ENCODE results near the gene CXCL13. TPM values are rescaled to one million over a fixed set of nuclear protein-coding genes. Genes with fewer than 3 reads are reported as not detected.

The CXCL13 gene
- polyA plus RNA-seq, 1 of the 3 experiments (the other 2 are of a cell fraction), result not detected

DNA sequence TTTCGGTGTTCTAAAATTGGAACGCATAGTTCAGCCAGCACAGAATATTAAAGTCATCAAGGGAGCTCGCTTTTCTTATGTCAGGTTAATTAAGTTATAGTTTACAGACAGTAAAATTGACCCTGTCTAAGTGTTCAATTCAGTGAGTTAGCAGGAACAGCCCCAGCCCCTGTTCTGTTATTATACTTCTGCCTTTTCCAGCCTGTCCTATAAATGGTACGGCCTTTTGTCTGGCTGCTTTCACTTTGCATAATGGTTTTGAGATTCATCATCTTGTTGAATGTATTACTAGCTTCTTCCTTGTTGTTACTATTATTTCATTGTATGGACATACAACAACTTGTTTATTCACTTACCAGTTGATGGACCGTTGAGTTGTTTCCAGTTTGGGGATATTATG, 9.5 kb downstream of the CXCL13 start:
- Histone ChIP-seq H3F3A (replicated peaks; ENCODE audit: insufficient read depth) (no peaks in the 10 kb centered on the region), H3K36me3 (replicated peaks in 1 of 2; ENCODE audit: control insufficient read depth in 1 of 2, insufficient read depth in 2 of 2, low read length in 1 of 2) (no peaks in the 10 kb centered on the region), H2AFZ (ENCODE audit: low read depth) (no peak overlapping the region), H3K79me2 (ENCODE audit: insufficient read depth) (no peaks in the 10 kb centered on the region), H3K27me3 (ENCODE audit: insufficient read depth) (peaks cover 30% of the 10 kb centered on the region), H3K4me1 (ENCODE audit: control insufficient read depth in 1 of 2, insufficient read depth in 2 of 2, low read depth in 1 of 2, low read length in 1 of 2) (no peaks in the 10 kb centered on the region), H4K20me1 (ENCODE audit: insufficient read depth) (no peaks in the 10 kb centered on the region), H3K4me3 (ENCODE audit: low read depth in 2 of 2, low read length in 1 of 2) (no peak overlapping the region), H3K9ac (no peak overlapping the region), H3K9me3 (no peaks in the 10 kb centered on the region), H3K9me2 (no peaks in the 10 kb centered on the region), H3K27ac (ENCODE audit: low read depth in 2 of 2, low read length in 1 of 2) (no peak overlapping the region), H3K4me2 (no peak overlapping the region)
- TF ChIP-seq YY1 (IDR thresholded peaks at IDR 0.05; ENCODE audit: low read depth), result no peak
- TF ChIP-seq ELF1 (IDR thresholded peaks at IDR 0.05), result no peak
- TF ChIP-seq, protein P1, sequence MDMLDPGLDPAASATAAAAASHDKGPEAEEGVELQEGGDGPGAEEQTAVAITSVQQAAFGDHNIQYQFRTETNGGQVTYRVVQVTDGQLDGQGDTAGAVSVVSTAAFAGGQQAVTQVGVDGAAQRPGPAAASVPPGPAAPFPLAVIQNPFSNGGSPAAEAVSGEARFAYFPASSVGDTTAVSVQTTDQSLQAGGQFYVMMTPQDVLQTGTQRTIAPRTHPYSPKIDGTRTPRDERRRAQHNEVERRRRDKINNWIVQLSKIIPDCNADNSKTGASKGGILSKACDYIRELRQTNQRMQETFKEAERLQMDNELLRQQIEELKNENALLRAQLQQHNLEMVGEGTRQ (IDR thresholded peaks at IDR 0.05; ENCODE audit: borderline replicate concordance, low read depth, low read length), result no peak
- no peak for TF ChIP-seq SIN3A (IDR thresholded peaks at IDR 0.05; ENCODE audit: borderline replicate concordance, low read depth, low read length)
- TF ChIP-seq, protein P2, sequence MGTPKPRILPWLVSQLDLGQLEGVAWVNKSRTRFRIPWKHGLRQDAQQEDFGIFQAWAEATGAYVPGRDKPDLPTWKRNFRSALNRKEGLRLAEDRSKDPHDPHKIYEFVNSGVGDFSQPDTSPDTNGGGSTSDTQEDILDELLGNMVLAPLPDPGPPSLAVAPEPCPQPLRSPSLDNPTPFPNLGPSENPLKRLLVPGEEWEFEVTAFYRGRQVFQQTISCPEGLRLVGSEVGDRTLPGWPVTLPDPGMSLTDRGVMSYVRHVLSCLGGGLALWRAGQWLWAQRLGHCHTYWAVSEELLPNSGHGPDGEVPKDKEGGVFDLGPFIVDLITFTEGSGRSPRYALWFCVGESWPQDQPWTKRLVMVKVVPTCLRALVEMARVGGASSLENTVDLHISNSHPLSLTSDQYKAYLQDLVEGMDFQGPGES (IDR thresholded peaks at IDR 0.05; ENCODE audit: low read depth, low read length), result no peak
- TF ChIP-seq, protein P3, sequence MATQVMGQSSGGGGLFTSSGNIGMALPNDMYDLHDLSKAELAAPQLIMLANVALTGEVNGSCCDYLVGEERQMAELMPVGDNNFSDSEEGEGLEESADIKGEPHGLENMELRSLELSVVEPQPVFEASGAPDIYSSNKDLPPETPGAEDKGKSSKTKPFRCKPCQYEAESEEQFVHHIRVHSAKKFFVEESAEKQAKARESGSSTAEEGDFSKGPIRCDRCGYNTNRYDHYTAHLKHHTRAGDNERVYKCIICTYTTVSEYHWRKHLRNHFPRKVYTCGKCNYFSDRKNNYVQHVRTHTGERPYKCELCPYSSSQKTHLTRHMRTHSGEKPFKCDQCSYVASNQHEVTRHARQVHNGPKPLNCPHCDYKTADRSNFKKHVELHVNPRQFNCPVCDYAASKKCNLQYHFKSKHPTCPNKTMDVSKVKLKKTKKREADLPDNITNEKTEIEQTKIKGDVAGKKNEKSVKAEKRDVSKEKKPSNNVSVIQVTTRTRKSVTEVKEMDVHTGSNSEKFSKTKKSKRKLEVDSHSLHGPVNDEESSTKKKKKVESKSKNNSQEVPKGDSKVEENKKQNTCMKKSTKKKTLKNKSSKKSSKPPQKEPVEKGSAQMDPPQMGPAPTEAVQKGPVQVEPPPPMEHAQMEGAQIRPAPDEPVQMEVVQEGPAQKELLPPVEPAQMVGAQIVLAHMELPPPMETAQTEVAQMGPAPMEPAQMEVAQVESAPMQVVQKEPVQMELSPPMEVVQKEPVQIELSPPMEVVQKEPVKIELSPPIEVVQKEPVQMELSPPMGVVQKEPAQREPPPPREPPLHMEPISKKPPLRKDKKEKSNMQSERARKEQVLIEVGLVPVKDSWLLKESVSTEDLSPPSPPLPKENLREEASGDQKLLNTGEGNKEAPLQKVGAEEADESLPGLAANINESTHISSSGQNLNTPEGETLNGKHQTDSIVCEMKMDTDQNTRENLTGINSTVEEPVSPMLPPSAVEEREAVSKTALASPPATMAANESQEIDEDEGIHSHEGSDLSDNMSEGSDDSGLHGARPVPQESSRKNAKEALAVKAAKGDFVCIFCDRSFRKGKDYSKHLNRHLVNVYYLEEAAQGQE (IDR thresholded peaks at IDR 0.05; ENCODE audit: low read depth, low read length), result no peak
- TF ChIP-seq, protein P4, sequence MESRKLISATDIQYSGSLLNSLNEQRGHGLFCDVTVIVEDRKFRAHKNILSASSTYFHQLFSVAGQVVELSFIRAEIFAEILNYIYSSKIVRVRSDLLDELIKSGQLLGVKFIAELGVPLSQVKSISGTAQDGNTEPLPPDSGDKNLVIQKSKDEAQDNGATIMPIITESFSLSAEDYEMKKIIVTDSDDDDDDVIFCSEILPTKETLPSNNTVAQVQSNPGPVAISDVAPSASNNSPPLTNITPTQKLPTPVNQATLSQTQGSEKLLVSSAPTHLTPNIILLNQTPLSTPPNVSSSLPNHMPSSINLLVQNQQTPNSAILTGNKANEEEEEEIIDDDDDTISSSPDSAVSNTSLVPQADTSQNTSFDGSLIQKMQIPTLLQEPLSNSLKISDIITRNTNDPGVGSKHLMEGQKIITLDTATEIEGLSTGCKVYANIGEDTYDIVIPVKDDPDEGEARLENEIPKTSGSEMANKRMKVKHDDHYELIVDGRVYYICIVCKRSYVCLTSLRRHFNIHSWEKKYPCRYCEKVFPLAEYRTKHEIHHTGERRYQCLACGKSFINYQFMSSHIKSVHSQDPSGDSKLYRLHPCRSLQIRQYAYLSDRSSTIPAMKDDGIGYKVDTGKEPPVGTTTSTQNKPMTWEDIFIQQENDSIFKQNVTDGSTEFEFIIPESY (IDR thresholded peaks at IDR 0.05; ENCODE audit: borderline replicate concordance, low read depth), result no peak
- no peak for TF ChIP-seq SMC3 (IDR thresholded peaks at IDR 0.05; ENCODE audit: low read depth, low read length)
- no peak for TF ChIP-seq MEF2A (IDR thresholded peaks at IDR 0.05; ENCODE audit: borderline replicate concordance, low read depth)
- no peak for TF ChIP-seq NRF1 (IDR thresholded peaks at IDR 0.05; ENCODE audit: low read depth, low read length)
- TF ChIP-seq, protein P5, sequence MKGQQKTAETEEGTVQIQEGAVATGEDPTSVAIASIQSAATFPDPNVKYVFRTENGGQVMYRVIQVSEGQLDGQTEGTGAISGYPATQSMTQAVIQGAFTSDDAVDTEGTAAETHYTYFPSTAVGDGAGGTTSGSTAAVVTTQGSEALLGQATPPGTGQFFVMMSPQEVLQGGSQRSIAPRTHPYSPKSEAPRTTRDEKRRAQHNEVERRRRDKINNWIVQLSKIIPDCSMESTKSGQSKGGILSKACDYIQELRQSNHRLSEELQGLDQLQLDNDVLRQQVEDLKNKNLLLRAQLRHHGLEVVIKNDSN (IDR thresholded peaks at IDR 0.05; ENCODE audit: borderline replicate concordance, low read depth), result no peak
- TF ChIP-seq, protein P6, sequence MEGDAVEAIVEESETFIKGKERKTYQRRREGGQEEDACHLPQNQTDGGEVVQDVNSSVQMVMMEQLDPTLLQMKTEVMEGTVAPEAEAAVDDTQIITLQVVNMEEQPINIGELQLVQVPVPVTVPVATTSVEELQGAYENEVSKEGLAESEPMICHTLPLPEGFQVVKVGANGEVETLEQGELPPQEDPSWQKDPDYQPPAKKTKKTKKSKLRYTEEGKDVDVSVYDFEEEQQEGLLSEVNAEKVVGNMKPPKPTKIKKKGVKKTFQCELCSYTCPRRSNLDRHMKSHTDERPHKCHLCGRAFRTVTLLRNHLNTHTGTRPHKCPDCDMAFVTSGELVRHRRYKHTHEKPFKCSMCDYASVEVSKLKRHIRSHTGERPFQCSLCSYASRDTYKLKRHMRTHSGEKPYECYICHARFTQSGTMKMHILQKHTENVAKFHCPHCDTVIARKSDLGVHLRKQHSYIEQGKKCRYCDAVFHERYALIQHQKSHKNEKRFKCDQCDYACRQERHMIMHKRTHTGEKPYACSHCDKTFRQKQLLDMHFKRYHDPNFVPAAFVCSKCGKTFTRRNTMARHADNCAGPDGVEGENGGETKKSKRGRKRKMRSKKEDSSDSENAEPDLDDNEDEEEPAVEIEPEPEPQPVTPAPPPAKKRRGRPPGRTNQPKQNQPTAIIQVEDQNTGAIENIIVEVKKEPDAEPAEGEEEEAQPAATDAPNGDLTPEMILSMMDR (IDR thresholded peaks at IDR 0.05), result no peak
- TF ChIP-seq FOXJ3 (CRISPR knock-in tag; IDR thresholded peaks at IDR 0.05), result no peak
- TF ChIP-seq TEAD4 (IDR thresholded peaks at IDR 0.05; ENCODE audit: borderline replicate concordance, insufficient read depth), result no peak
- TF ChIP-seq RXRA (IDR thresholded peaks at IDR 0.05; ENCODE audit: borderline replicate concordance, low read depth), result no peak
- TF ChIP-seq CHD2 (IDR thresholded peaks at IDR 0.05; ENCODE audit: low read length, partially characterized antibody), result no peak
- ChIA-PET POLR2A (no interaction called here), CTCF (interaction anchor here (0.8 to 1.8 kb wide), 4 partner anchors 14 to 375 kb away, joined by 3 to 5 read pairs (median 3); no protein-coding TSS in a partner anchor)
- no peak for DNase-seq
- WGBS (ENCODE audit: low lambda C conversion rate), result 35% methylated on average over 5 of the region's 5 CpGs
